Esophagus (tissue), 2 donors: ENCODE data around the gene PRUNE2. TPM values are rescaled to one million over a fixed set of nuclear protein-coding genes. Genes with fewer than 3 reads are reported as not detected.

Source experiments
- H3K27ac ChIP-seq, 2 donors: one replicate each; pipeline ENCODE4 v1.5.1; 2013; ENCODE audit warnings: low read depth in 2 of 2, mild to moderate bottlenecking in 2 of 2, inconsistent platforms in 1 of 2, low read length in 1 of 2, moderate library complexity in 1 of 2
- H3K27me3 ChIP-seq, 2 donors: one replicate each; pipeline ENCODE4 v1.6.1; 2013; ENCODE audit warnings: low read length in 2 of 2, control low read depth in 1 of 2, mild to moderate bottlenecking in 1 of 2; ENCODE audit not compliant: insufficient read depth in 2 of 2, control insufficient read depth in 1 of 2
- H3K36me3 ChIP-seq, 2 donors: one replicate each; pipeline ENCODE4 v1.6.1; 2013; ENCODE audit warnings: low read length in 1 of 2; ENCODE audit not compliant: control insufficient read depth in 2 of 2, insufficient read depth in 2 of 2
- H3K4me1 ChIP-seq, 2 donors: one replicate each; pipeline ENCODE4 v1.6.1; 2013; ENCODE audit warnings: low read length in 1 of 2; ENCODE audit not compliant: control insufficient read depth in 2 of 2, insufficient read depth in 2 of 2
- H3K4me3 ChIP-seq, 2 donors: one replicate each; pipeline ENCODE4 v1.5.1; 2013; ENCODE audit warnings: low read length in 2 of 2, mild to moderate bottlenecking in 2 of 2, low read depth in 1 of 2, moderate library complexity in 1 of 2
- H3K9me3 ChIP-seq, 2 donors: one replicate each; pipeline ENCODE4 v1.6.1; 2013; ENCODE audit warnings: mild to moderate bottlenecking in 2 of 2, low read depth in 1 of 2, low read length in 1 of 2, moderate library complexity in 1 of 2; ENCODE audit not compliant: control insufficient read depth in 2 of 2, insufficient read depth in 1 of 2
- WGBS, 2 donors: extraction: QIAGEN DNeasy Blood & Tissue Kit; methylation state at CpG; one replicate each; pipeline ENCODE4 v1.1.7; 2013; 5-methylcytosine and 5-hydroxymethylcytosine counted together
- polyA plus RNA-seq, 2 donors: library from polyadenylated mRNA; stranded (reverse); fragments of 200-250 nt; gene quantifications; one replicate each; pipeline ENCODE4 v1.2.3, GENCODE V29; 2013
- donor health status: healthy with polysubstance abuse.
- donor health status: Bipolar disorder and iron deficiency.

The PRUNE2 gene
- polyA plus RNA-seq, 2 donors = 8.1 to 40.7 TPM

DNA sequence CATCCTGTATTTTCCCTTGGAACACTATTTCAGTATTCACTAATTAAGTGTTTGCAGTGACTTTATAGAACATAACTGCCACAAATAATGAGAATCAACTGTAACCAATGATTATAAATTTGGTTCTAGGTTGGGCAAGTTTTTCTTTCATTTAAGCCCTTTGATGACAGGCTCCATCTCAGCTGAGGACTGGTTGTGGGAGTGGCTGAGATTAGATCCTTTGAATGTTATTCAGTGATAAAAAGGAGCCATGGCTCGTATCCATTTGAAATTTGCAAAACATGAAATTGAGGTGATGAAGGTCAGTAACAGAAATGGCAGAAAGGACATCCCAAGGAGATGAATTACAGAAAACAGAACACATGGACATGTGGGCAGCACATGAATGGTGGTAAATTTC, 279.8 kb downstream of the PRUNE2 start:
- no peak overlapping the region for H3K4me3 ChIP-seq
- H3K27ac ChIP-seq = no peak overlapping the region
- H3K9me3 ChIP-seq = no peaks in the 10 kb centered on the region
- WGBS, 2 donors = 43 to 55% methylated on average over 1 of the region's 1 CpG
- H3K4me1 ChIP-seq = no peaks in the 10 kb centered on the region
- no peaks in the 10 kb centered on the region for H3K27me3 ChIP-seq
- no peaks in the 10 kb centered on the region for H3K36me3 ChIP-seq

DNA sequence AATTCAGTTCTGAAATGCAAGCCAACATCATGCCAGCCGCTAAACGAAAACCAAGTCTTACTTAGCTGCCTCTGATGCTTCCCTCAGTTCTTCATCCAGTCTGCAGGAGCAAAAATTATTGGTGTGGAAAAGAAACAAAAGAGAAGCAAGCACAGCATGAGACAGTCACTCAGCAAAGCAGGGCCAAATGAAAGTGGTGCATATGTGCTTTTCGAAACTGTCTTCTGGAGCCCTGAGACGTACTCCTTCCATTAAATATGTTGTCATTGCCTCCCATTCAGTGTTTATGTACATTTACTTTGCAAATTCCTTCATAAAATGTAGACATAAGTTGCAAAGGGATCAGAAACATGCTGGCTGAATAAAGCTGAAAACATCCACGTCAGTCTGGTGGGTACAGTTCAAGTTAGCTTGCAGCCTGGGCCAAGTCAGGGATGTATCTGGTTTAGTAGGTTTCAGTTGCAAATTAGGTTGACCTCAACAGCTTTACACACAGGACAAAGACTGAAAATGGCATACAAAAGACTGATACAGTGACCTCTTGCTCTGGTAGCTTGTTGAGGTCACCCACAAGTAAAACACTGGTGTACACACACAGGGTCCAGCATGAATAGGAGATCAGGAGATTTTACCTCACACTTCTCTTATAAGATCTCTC, 281.4 kb downstream of the PRUNE2 start:
- Histone ChIP-seq H3K4me1 (no peaks in the 10 kb centered on the region), H3K27ac (no peak overlapping the region), H3K36me3 (no peaks in the 10 kb centered on the region), H3K9me3 (no peaks in the 10 kb centered on the region), H3K27me3 (no peaks in the 10 kb centered on the region), H3K4me3 (no peak overlapping the region)
- WGBS, 2 donors = 74 to 86% methylated on average over 5 of the region's 5 CpGs

DNA sequence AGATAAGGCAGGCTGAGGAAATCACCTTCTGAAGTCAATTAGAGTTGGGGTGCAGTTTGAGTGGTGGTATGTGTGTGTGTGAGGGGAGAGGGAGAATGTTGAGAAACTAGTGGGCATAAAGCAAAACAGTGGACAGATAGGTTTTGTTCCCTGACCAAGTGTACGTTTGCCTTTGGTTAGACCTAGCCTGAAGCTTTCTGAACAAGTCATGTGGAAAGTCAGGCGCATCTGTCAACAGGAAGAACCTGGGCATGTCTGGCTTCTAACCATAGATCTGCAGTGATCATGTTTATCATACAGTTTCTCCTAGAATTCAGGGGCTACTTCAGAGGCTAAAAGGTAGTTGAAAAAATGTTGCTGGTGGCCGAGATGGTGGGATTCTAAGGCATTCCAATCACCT, 284.9 kb downstream of the PRUNE2 start:
- WGBS, 2 donors = 64 to 72% methylated on average over 3 of the region's 3 CpGs

DNA sequence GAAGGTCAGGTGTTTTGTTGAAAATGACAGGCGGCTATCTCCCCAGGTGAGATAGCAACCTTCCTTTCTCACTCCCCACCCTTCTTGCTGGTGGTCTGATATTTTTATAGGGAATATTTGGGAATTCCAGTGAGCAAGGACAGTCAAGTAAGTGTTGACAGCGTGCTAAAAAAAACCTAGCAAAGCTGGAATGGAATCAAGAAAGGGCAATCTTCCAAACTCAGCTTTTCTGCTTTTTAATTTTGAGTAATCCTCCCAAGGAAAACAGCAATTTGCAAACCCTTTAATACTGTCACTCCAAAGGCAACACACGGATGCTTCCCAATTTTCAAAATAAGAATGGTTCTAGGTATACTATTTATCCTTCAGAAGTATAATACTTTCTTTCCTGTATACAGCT, 285.3 kb downstream of the PRUNE2 start:
- no peaks in the 10 kb centered on the region for H3K9me3 ChIP-seq
- H3K27me3 ChIP-seq = no peaks in the 10 kb centered on the region
- no peaks in the 10 kb centered on the region for H3K36me3 ChIP-seq
- WGBS, 2 donors = 51 to 64% methylated on average over 3 of the region's 3 CpGs
- H3K4me3 ChIP-seq = no peak overlapping the region
- H3K27ac ChIP-seq = no peak overlapping the region
- no peaks in the 10 kb centered on the region for H3K4me1 ChIP-seq

More for the DNA sequence above, 284.9 kb downstream of the PRUNE2 start:
- H3K27me3 ChIP-seq = no peaks in the 10 kb centered on the region
- no peak overlapping the region for H3K27ac ChIP-seq
- no peak overlapping the region for H3K4me3 ChIP-seq
- no peaks in the 10 kb centered on the region for H3K36me3 ChIP-seq
- H3K4me1 ChIP-seq = no peaks in the 10 kb centered on the region
- no peaks in the 10 kb centered on the region for H3K9me3 ChIP-seq

DNA sequence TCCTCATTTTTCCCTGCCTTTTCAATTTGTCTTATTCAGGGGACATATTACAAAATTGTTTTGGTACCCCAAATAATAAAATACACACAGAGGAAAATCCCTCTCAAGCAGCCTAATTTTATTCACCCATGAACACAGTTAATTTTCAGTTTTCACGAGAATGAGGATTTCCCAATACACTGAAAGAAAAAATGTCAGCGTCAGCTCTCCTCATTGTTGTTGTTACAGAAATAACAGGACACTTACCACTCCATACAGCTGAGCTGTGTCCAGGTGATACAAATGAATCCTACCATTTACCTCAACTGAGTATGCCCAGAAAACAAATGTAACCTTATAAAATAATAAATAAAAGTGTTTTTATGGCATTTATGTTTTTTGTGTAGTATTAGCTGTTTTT, 286.3 kb downstream of the PRUNE2 start:
- H3K4me1 ChIP-seq = no peaks in the 10 kb centered on the region
- H3K27ac ChIP-seq = no peak overlapping the region
- 49 to 55% methylated on average over 2 of the region's 2 CpGs for WGBS, 2 donors

DNA sequence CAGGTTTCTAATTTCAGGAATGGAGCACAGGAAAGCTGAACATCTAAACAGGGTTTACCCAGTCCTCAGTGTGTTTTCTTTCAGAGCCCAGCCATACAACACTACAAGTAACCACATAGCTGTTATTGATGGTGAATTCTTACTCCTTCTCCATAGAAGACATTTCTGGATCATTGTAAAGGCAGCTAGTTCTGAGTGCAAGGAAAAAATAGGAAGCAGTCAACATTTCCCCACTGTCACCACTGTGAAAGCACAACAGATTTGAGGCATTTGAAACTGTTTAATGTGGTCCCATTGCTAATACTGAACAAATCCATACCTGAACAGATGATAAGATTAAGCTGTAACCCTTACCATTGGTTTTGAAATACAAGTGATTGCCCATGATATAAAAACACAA, 286.7 kb downstream of the PRUNE2 start:
- H3K9me3 ChIP-seq = no peaks in the 10 kb centered on the region
- H3K4me1 ChIP-seq = no peaks in the 10 kb centered on the region
- H3K27me3 ChIP-seq = no peaks in the 10 kb centered on the region
- H3K27ac ChIP-seq = no peak overlapping the region
- H3K4me3 ChIP-seq = no peak overlapping the region
- H3K36me3 ChIP-seq = no peaks in the 10 kb centered on the region

More for the DNA sequence above, 286.3 kb downstream of the PRUNE2 start:
- no peak overlapping the region for H3K4me3 ChIP-seq
- no peaks in the 10 kb centered on the region for H3K27me3 ChIP-seq
- H3K36me3 ChIP-seq = no peaks in the 10 kb centered on the region
- no peaks in the 10 kb centered on the region for H3K9me3 ChIP-seq

DNA sequence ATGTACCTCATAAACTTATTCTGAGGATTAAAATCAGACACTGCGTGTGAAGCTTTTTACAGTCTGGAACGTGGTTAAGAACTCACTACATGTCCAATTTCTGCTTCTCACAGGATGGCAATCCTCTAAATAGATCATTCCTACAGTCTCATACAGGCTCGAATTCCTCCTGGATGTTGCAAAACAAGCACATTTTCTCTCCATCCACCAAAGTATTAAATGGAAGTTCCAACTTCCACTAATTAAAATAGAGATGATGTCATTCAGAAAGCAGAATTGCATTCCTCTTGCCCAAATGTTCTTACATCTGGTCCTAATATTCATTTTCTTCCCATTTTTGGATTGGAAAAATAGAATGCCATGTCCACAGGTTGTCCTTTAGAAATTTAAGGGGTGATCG, 287.2 kb downstream of the PRUNE2 start:
- no peak overlapping the region for H3K27ac ChIP-seq
- 68 to 81% methylated on average over 4 of the region's 4 CpGs for WGBS, 2 donors

DNA sequence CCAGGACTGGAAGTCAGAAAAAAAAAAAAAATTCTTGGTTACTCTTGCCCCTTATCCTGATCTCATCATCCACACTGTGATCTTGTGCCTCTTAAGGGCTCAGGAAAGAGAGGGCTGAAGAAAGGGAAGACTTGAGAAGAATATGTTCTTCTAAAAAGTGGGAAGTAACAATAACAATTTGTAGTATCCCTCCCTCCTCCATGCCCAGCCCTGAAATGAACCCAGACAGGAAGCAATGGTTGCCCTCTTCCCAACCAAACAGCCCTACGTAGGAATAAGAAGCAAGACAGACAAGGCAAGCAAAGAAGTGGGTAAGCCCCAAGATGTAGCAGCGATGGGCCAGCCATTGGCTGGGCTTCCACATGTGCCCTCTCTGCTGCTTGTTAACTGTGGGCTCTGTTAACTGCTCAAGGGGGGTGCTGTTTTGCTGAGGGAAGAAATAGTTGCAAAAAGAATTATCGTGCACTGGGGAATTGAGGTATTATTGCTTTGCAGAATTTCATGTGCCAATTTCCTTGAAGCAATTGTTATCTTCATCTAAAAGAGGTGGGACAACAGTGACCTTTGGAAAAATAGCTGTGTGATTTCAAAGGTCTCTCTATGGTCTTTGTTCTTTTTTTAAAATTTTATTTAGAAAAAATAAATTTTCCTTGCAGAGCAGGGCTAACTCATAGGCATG, 288.3 kb downstream of the PRUNE2 start:
- Histone ChIP-seq H3K4me3 (no peak overlapping the region), H3K9me3 (no peaks in the 10 kb centered on the region), H3K36me3 (no peaks in the 10 kb centered on the region), H3K27me3 (no peaks in the 10 kb centered on the region), H3K27ac (no peak overlapping the region), H3K4me1 (no peaks in the 10 kb centered on the region)
- WGBS, 2 donors = 78 to 86% methylated on average over 3 of the region's 3 CpGs

More for the DNA sequence above, 287.2 kb downstream of the PRUNE2 start:
- Histone ChIP-seq H3K27me3 (no peaks in the 10 kb centered on the region), H3K4me1 (no peaks in the 10 kb centered on the region), H3K4me3 (no peak overlapping the region), H3K36me3 (no peaks in the 10 kb centered on the region), H3K9me3 (no peaks in the 10 kb centered on the region)

DNA sequence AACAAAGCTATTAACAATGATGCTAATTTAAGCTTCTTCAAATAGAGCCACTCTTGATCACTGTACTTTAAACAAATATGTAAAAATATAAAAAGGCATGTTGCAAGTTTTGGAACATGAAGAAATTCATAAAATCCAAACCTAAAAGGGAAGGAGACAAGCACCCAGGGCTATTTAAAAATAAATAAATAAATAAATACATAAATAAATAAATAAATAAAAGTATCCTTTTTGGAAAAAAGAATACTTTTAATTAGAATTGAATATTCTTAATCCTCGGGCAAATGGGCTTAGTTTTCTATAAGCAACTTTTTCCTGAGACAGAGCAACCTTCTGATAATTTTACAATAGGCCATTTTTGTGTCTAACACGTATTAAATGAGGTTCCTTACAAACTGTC, 289.1 kb downstream of the PRUNE2 start:
- Histone ChIP-seq H3K36me3 (no peaks in the 10 kb centered on the region), H3K4me3 (no peak overlapping the region), H3K9me3 (no peaks in the 10 kb centered on the region), H3K4me1 (no peaks in the 10 kb centered on the region), H3K27me3 (no peaks in the 10 kb centered on the region), H3K27ac (no peak overlapping the region)
- WGBS, 2 donors = 81 to 85% methylated on average over 2 of the region's 2 CpGs

DNA sequence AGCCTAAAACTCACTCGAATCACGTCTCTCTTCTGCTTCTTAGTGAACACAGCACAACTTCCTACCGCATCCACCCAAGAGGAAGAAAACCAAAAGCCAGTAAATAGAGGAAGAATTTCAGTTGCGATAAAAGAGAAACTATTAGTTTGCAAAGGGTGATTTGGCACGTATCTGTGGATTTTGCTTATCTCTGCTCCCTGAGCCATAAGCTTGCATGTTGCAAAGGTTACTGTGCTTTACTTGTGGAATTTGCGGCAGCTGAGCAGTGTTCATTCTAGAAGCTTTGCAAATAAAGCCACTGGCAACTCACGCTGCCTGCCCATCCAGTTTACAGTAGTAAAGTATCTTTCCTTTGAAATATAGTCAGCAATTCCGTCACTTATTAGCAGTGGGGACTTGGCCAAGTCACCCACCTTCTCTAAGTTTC, 290.7 kb downstream of the PRUNE2 start:
- Histone ChIP-seq H3K4me3 (no peak overlapping the region), H3K4me1 (no peaks in the 10 kb centered on the region), H3K9me3 (no peaks in the 10 kb centered on the region), H3K27me3 (no peaks in the 10 kb centered on the region), H3K36me3 (no peaks in the 10 kb centered on the region), H3K27ac (no peak overlapping the region)
- 58 to 64% methylated on average over 8 of the region's 8 CpGs for WGBS, 2 donors
